MG63 (cell line): ENCODE measurements around the gene SCUBE1. TPM values are rescaled to one million over a fixed set of nuclear protein-coding genes. Genes with fewer than 3 reads are reported as not detected.
A peak's percentile ranks its signal among the peaks of the same experiment; 100 is the strongest.

Source experiments
- DNase-seq: peaks from one replicate; pipeline ENCODE4 v3.0.0-alpha.2; 2020
- H3K27me3 ChIP-seq: fragments of 250-450 bp; sonication (Bioruptor Pico); 2 replicates; pipeline ENCODE4 v1.5.1; 2020; ENCODE audit warnings: mild to moderate bottlenecking, moderate library complexity
- H3K36me3 ChIP-seq: fragments of 250-450 bp; sonication (Bioruptor Pico); 2 replicates; pipeline ENCODE4 v1.5.1; 2020; ENCODE audit warnings: mild to moderate bottlenecking, moderate library complexity
- H3K4me3 ChIP-seq: fragments of 250-450 bp; sonication (Bioruptor Pico); 2 replicates; pipeline ENCODE4 v1.5.1; 2020; ENCODE audit warnings: mild to moderate bottlenecking, moderate library complexity
- H3K9me3 ChIP-seq: fragments of 250-450 bp; sonication (Bioruptor Pico); 2 replicates; pipeline ENCODE4 v1.5.1; 2020; ENCODE audit warnings: mild to moderate bottlenecking, moderate library complexity
- total RNA-seq: library from RNA; depleted of rRNA; stranded (reverse); fragments of >200 nt; shearing (Covaris generic); gene quantifications from 2 replicates; pipeline ENCODE4 v1.2.3, GENCODE V29; 2014; ENCODE audit warnings: low replicate concordance

The SCUBE1 gene
- total RNA-seq, 1 experiment from 2014 or later, result 0.16 TPM

- Histone ChIP-seq H3K4me3 (no peak overlapping the region), H3K9me3 (no peaks in the 10 kb centered on the region), H3K27me3 (no peaks in the 10 kb centered on the region), H3K36me3 (no peaks in the 10 kb centered on the region)
- DNase-seq, result no peak
These were observed 63.2 kb downstream of the SCUBE1 start for GRCh38 chr22:43279867-43280522.

GRCh38 chr22:43277987-43278601 lies 65.1 kb downstream of the SCUBE1 start:
- no peaks in the 10 kb centered on the region for H3K27me3 ChIP-seq
- no peak overlapping the region for H3K4me3 ChIP-seq
- no peaks in the 10 kb centered on the region for H3K36me3 ChIP-seq
- DNase-seq, result no peak
- H3K9me3 ChIP-seq, result no peaks in the 10 kb centered on the region

GRCh38 chr22:43277091-43277490 lies 66.1 kb downstream of the SCUBE1 start:
- no peaks in the 10 kb centered on the region for H3K27me3 ChIP-seq
- no peaks in the 10 kb centered on the region for H3K36me3 ChIP-seq
- no peak overlapping the region for H3K4me3 ChIP-seq
- DNase-seq, result no peak
- H3K9me3 ChIP-seq, result no peaks in the 10 kb centered on the region

GRCh38 chr22:43276321-43276720 lies 66.9 kb downstream of the SCUBE1 start:
- no peak for DNase-seq
- H3K36me3 ChIP-seq, result no peaks in the 10 kb centered on the region
- H3K4me3 ChIP-seq, result no peak overlapping the region
- H3K27me3 ChIP-seq, result no peaks in the 10 kb centered on the region
- H3K9me3 ChIP-seq, result no peaks in the 10 kb centered on the region

- no peaks in the 10 kb centered on the region for H3K36me3 ChIP-seq
- peak; percentile 43 for DNase-seq
- no peaks in the 10 kb centered on the region for H3K9me3 ChIP-seq
- no peaks in the 10 kb centered on the region for H3K27me3 ChIP-seq
- no peak overlapping the region for H3K4me3 ChIP-seq
These were observed 67.4 kb downstream of the SCUBE1 start for GRCh38 chr22:43275545-43276317.

GRCh38 chr22:43274595-43275240 lies 68.5 kb downstream of the SCUBE1 start:
- no peak for DNase-seq
- Histone ChIP-seq H3K4me3 (no peak overlapping the region), H3K27me3 (no peaks in the 10 kb centered on the region), H3K9me3 (no peaks in the 10 kb centered on the region), H3K36me3 (no peaks in the 10 kb centered on the region)

- Histone ChIP-seq H3K4me3 (no peak overlapping the region), H3K36me3 (no peaks in the 10 kb centered on the region), H3K9me3 (no peaks in the 10 kb centered on the region), H3K27me3 (no peaks in the 10 kb centered on the region)
- DNase-seq, result peak; percentile 38
These were observed 69.2 kb downstream of the SCUBE1 start for GRCh38 chr22:43273902-43274484.

- Histone ChIP-seq H3K27me3 (no peaks in the 10 kb centered on the region), H3K9me3 (no peaks in the 10 kb centered on the region), H3K4me3 (no peak overlapping the region), H3K36me3 (no peaks in the 10 kb centered on the region)
- no peak for DNase-seq
These were observed 70.3 kb downstream of the SCUBE1 start for GRCh38 chr22:43272869-43273318.

- Histone ChIP-seq H3K9me3 (no peaks in the 10 kb centered on the region), H3K36me3 (no peaks in the 10 kb centered on the region), H3K4me3 (no peak overlapping the region), H3K27me3 (no peaks in the 10 kb centered on the region)
- no peak for DNase-seq
These were observed 70.9 kb downstream of the SCUBE1 start for GRCh38 chr22:43272301-43272700.

- Histone ChIP-seq H3K9me3 (no peaks in the 10 kb centered on the region), H3K4me3 (no peak overlapping the region), H3K36me3 (no peaks in the 10 kb centered on the region), H3K27me3 (no peaks in the 10 kb centered on the region)
- no peak for DNase-seq
These were observed 72.2 kb downstream of the SCUBE1 start for GRCh38 chr22:43270949-43271348.

- no peaks in the 10 kb centered on the region for H3K9me3 ChIP-seq
- no peaks in the 10 kb centered on the region for H3K36me3 ChIP-seq
- H3K27me3 ChIP-seq, result no peaks in the 10 kb centered on the region
- no peak overlapping the region for H3K4me3 ChIP-seq
- no peak for DNase-seq
These were observed 72.8 kb downstream of the SCUBE1 start for GRCh38 chr22:43270314-43270908.

- no peak for DNase-seq
- no peak overlapping the region for H3K4me3 ChIP-seq
- H3K9me3 ChIP-seq, result no peaks in the 10 kb centered on the region
- no peaks in the 10 kb centered on the region for H3K36me3 ChIP-seq
- no peaks in the 10 kb centered on the region for H3K27me3 ChIP-seq
These were observed 73.5 kb downstream of the SCUBE1 start for GRCh38 chr22:43269646-43270045.

GRCh38 chr22:43269246-43269645 lies 73.9 kb downstream of the SCUBE1 start:
- H3K4me3 ChIP-seq, result no peak overlapping the region
- H3K36me3 ChIP-seq, result no peaks in the 10 kb centered on the region
- no peak for DNase-seq
- no peaks in the 10 kb centered on the region for H3K9me3 ChIP-seq
- H3K27me3 ChIP-seq, result no peaks in the 10 kb centered on the region

- H3K27me3 ChIP-seq, result no peaks in the 10 kb centered on the region
- H3K9me3 ChIP-seq, result no peaks in the 10 kb centered on the region
- no peak overlapping the region for H3K4me3 ChIP-seq
- DNase-seq, result no peak
- no peaks in the 10 kb centered on the region for H3K36me3 ChIP-seq
These were observed 75.1 kb downstream of the SCUBE1 start for GRCh38 chr22:43267981-43268660.

- no peaks in the 10 kb centered on the region for H3K27me3 ChIP-seq
These were observed 75.7 kb downstream of the SCUBE1 start for GRCh38 chr22:43267332-43267980.

GRCh38 chr22:43266076-43266475 lies 77.1 kb downstream of the SCUBE1 start:
- H3K9me3 ChIP-seq, result no peaks in the 10 kb centered on the region
- no peaks in the 10 kb centered on the region for H3K27me3 ChIP-seq
- no peaks in the 10 kb centered on the region for H3K36me3 ChIP-seq
- DNase-seq, result no peak
- H3K4me3 ChIP-seq, result no peak overlapping the region

More at GRCh38 chr22:43267332-43267980, 75.7 kb downstream of the SCUBE1 start:
- Histone ChIP-seq H3K9me3 (no peaks in the 10 kb centered on the region), H3K4me3 (no peak overlapping the region), H3K36me3 (no peaks in the 10 kb centered on the region)
- no peak for DNase-seq
